GM12875 (cell line): ENCODE results near the gene LHFPL2.

ENCODE experiments used
- H3K4me3 ChIP-seq: one replicate; pipeline ENCODE4 v1.5.1; 2011; ENCODE audit warnings: low read depth, low read length, control low read depth
- TF ChIP-seq, protein P1 (sequence below): IDR thresholded peaks from 2 replicates; pipeline ENCODE4 v1.5.1; 2011; ENCODE audit warnings: low read depth, mild to moderate bottlenecking, control low read depth, inconsistent platforms, low read length, moderate library complexity, borderline replicate concordance; ENCODE audit not compliant: insufficient read depth

The LHFPL2 gene

DNA sequence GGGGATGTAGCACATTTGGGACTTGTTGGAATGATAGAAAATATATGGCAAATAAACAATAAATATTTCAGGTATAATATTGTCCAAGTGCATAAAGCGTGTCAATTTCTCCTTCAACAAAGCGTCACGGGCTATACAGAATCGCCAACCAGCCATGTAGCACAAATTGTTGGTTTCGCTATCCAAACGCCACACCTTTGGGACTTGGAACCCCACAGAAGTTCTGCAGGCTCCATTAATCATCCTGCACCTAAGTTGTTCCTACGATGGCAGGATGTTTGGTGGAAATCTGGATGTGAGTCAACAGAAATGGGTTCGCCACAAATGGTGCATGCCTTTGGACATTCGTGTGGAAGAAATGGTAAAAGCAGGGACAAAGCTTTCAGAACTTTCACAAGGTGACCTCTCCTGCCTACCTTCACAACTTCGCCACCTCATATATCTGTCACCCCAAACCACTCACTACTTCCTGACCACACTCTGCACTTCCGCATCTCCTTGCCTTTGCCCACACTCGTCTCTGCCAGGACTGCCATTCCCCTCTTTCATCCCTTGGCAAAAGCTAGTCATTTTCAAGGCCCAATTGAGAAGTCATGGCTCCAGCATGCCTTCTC lies 95.7 kb downstream of the LHFPL2 start:
- H3K4me3 ChIP-seq, result no peak overlapping the region
- TF ChIP-seq, protein P1, sequence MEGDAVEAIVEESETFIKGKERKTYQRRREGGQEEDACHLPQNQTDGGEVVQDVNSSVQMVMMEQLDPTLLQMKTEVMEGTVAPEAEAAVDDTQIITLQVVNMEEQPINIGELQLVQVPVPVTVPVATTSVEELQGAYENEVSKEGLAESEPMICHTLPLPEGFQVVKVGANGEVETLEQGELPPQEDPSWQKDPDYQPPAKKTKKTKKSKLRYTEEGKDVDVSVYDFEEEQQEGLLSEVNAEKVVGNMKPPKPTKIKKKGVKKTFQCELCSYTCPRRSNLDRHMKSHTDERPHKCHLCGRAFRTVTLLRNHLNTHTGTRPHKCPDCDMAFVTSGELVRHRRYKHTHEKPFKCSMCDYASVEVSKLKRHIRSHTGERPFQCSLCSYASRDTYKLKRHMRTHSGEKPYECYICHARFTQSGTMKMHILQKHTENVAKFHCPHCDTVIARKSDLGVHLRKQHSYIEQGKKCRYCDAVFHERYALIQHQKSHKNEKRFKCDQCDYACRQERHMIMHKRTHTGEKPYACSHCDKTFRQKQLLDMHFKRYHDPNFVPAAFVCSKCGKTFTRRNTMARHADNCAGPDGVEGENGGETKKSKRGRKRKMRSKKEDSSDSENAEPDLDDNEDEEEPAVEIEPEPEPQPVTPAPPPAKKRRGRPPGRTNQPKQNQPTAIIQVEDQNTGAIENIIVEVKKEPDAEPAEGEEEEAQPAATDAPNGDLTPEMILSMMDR, result no peak

DNA sequence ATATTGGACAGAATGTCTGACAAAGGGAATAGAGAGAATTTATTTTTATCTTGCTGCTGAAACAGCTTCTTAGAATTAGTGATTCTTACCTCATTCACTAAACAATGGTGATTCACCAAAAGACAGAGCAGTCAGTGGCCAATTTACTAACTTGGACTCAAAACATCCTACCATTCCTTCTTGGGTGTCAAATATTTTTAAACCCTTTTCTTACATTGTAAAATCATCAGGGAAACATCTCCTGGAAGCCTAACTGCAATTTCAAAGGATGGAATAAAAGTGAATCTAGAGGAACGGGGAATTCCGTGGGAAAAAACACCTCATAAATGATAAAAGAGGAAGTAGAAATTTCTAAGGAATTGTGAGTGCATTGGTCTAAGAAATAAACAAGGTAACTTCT lies 97.7 kb downstream of the LHFPL2 start:
- TF ChIP-seq, protein P1, result no peak

DNA sequence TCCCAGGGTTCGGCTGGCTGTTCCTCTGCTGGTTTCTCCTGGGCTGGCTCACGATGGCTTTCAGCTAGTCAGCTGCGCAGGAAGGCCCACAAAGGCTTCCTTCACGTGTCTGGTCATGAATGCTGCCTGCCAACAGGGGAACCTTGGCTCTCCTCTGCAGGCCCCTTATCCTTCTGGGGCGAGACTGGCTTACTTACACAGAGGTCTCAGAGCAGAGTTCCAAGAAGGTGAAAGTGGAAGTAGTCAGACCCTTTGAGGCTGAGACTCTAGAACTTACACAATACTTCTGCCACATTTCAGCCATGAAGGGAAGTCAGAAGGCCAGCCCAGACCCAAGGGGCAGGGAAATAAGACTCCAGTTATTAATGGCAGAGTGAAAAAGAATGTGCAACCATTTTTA lies 99.5 kb downstream of the LHFPL2 start:
- TF ChIP-seq, protein P1, result no peak
- H3K4me3 ChIP-seq, result no peak overlapping the region

More for the DNA sequence above, 97.7 kb downstream of the LHFPL2 start:
- H3K4me3 ChIP-seq, result no peak overlapping the region

DNA sequence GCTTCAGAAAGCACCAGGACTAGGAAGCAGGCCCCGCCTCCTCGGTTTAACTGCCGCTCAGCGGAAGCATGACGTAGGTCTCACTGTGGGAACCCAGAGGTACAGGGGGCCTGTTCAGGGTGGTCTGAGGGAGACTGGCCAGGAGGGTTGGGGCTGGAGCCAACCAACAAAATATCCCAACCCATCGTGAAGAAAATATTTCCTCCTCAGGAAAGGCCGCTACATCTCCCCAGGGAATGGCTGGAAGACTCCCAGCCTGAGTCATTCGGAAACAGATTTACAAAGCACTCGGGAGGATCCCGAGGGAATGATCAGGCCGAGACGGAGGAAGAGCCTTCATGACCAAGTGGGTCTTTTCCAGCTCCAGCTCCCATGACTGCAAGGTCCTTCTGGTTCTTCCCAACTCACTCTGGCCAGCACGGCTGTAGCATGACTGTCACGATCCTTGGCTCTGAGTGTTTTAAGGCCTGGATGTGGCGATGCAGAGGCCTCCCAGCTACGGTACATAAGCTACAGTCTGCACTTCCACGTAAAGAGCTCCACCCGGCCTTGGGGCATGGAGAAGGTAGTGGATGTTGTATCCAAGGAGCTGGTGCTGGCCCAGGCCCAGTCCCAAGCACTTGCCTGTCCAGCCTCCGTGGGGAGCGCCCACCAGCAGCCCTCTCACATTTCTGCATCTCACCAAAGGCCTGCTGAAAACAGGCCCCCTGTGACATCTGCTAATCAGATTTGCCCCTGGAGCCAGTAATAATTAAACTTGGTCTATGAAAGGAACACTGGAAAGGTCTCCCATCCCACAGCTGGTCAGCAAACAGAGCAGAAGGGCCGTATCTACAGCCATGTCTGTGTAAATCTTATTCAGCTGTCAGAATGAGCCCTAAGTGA lies 100.6 kb downstream of the LHFPL2 start:
- TF ChIP-seq, protein P1, result no peak
- no peak overlapping the region for H3K4me3 ChIP-seq

DNA sequence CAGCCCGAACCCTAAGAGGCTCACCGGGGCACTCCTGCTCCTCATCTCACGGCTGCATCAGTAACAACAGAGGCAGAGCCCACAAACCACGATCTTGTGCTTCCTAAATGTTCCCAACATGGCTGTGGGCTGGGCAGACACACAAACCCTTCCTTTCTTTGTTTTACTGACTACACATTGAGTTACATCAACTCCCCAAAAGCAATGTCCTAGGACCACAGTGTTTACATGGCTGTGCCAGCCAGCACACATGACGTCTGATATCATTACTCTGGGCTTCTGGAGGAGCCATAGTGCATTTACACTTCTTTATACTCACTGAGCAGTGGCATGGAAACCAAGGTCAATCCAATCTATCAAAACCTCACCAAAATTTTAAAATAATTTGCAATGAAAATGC lies 101.4 kb downstream of the LHFPL2 start:
- H3K4me3 ChIP-seq, result no peak overlapping the region
- TF ChIP-seq, protein P1, result no peak

DNA sequence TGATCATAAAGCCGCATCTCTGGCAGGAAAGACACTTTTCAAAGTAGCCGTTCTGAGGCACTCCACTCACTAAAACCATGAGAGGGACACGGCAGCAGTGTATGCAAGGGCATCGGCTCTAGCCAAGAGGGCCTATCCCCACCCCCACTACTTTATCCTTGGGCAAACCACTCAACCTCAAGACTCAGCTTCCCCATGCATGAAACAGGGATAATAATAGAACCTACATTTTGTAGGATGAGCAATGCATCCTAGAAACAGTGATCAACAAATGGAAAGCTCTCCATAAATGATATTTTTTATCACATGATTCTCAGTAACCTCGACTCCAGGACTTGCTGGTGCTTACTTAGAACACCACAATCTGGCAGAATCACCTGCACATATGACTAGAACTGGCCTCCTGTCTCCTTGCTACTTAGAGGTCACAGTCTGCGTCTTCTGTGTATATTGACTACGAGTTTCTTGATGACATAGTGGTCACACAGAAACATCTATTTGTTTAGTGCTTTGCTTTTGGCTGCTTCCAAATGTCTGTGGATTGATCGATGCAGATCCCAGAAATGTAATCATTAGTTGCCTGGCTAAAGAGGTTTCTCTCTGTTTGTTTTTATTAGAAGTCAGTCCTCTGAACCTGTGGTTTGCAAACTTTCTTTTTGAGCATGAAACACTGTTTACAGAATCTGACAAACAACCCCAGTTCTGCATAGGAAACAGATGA lies 102.1 kb downstream of the LHFPL2 start:
- no peak overlapping the region for H3K4me3 ChIP-seq
- TF ChIP-seq, protein P1, result no peak

DNA sequence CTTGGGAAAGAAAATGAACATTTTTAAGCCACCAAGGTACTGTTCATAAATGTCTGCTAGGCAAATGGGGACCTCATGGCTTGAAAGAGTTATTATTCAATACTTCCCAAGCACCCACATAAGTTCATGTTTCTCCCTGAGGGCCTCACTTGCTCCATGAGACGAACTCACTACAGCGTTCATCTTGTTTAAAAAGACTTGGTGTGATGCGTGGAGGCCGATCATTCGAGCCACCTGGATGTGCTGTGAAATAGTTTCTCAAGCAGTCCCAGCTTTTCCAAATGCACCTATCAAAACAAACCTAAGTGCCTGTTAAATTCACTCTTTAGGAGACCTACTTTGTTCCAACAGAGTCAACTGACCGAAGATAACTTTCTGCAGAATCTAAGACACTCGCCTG lies 103.2 kb downstream of the LHFPL2 start:
- TF ChIP-seq, protein P1, result no peak
- H3K4me3 ChIP-seq, result no peak overlapping the region
